ENCODE results near the gene STK11. TPM values are rescaled to one million over a fixed set of nuclear protein-coding genes. Genes with fewer than 3 reads are reported as not detected.

The STK11 gene
- total and polyA plus RNA-seq, 12 donors: 37.8 to 148 (median 93.7) TPM

DNA sequence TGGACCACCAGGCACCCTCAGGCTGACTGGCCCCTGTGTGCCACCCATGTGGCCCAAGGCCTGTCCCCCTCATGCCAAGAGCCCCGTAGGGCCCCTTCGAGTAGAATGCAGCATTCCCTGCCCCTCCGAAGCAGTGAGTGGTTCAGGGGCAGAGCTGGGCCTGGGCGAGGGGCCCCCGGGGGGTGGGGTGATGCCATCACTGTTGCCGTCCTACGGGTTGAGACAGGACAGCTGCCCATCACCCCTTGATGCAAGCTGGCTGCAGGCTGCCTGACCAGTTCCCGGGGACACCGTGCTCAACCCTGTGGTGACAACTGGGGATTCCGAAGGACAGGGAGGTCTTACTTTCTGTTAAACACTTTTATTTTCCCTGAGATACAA, 36.2 kb upstream of the STK11 start:
- peak in 3 of 7 donors; percentile 46 to 58 (median 51) for DNase-seq
- TF ChIP-seq, protein P1, sequence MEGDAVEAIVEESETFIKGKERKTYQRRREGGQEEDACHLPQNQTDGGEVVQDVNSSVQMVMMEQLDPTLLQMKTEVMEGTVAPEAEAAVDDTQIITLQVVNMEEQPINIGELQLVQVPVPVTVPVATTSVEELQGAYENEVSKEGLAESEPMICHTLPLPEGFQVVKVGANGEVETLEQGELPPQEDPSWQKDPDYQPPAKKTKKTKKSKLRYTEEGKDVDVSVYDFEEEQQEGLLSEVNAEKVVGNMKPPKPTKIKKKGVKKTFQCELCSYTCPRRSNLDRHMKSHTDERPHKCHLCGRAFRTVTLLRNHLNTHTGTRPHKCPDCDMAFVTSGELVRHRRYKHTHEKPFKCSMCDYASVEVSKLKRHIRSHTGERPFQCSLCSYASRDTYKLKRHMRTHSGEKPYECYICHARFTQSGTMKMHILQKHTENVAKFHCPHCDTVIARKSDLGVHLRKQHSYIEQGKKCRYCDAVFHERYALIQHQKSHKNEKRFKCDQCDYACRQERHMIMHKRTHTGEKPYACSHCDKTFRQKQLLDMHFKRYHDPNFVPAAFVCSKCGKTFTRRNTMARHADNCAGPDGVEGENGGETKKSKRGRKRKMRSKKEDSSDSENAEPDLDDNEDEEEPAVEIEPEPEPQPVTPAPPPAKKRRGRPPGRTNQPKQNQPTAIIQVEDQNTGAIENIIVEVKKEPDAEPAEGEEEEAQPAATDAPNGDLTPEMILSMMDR (IDR thresholded peaks at IDR 0.05): no peak
- no peak for TF ChIP-seq POLR2A (IDR thresholded peaks at IDR 0.05)
- Histone ChIP-seq H3K4me3 (peak overlapping the region in 2 of 4 donors; percentile 26 to 63), H3K36me3 (replicated peaks in 1 of 2) (no peaks in the 10 kb centered on the region), H3K4me1 (replicated peaks in 1 of 2) (peaks cover 64 to 65% of the 10 kb centered on the region in 2 donors), H3K27me3 (no peaks in the 10 kb centered on the region), H3K27ac (peak overlapping the region; percentile 97 to 100 (median 99)), H3K9me3 (replicated peaks in 1 of 3) (no peaks in the 10 kb centered on the region)
- WGBS, 4 donors: 17 to 39% (median 36%) methylated on average over 2 to 10 of the region's 10 CpGs; no CpG with 5 or more reads in 1 of the 4 donors
- intact Hi-C loops (cut with DNase I): no loop called here

- WGBS, 4 donors: 45 to 65% (median 54%) methylated on average over 19 to 52 of the region's 52 CpGs
- DNase-seq: peak; percentile 85 to 95 (median 93)
- H3K4me1 ChIP-seq (replicated peaks in 1 of 2): peaks cover 61% of the 10 kb centered on the region in 2 donors
- intact Hi-C loops (cut with DNase I): loop anchor here in 1 of 2 donors (5.0 kb wide), 1 partner anchor 43 kb away; no protein-coding TSS in a partner anchor
- TF ChIP-seq, protein P1 (IDR thresholded peaks at IDR 0.05): no peak
- peak; percentile 67 to 87 for TF ChIP-seq POLR2A (IDR thresholded peaks at IDR 0.05)
- H3K27me3 ChIP-seq: no peaks in the 10 kb centered on the region
- H3K4me3 ChIP-seq: peak overlapping the region in 1 of 4 donors; percentile 63
- no peaks in the 10 kb centered on the region for H3K9me3 ChIP-seq (replicated peaks in 1 of 3)
- H3K27ac ChIP-seq: peak overlapping the region; percentile 97 to 100 (median 99)
- no peaks in the 10 kb centered on the region for H3K36me3 ChIP-seq (replicated peaks in 1 of 2)
Measured at GRCh38 chr19:1169921-1170885, 35.4 kb upstream of the STK11 start.

DNA sequence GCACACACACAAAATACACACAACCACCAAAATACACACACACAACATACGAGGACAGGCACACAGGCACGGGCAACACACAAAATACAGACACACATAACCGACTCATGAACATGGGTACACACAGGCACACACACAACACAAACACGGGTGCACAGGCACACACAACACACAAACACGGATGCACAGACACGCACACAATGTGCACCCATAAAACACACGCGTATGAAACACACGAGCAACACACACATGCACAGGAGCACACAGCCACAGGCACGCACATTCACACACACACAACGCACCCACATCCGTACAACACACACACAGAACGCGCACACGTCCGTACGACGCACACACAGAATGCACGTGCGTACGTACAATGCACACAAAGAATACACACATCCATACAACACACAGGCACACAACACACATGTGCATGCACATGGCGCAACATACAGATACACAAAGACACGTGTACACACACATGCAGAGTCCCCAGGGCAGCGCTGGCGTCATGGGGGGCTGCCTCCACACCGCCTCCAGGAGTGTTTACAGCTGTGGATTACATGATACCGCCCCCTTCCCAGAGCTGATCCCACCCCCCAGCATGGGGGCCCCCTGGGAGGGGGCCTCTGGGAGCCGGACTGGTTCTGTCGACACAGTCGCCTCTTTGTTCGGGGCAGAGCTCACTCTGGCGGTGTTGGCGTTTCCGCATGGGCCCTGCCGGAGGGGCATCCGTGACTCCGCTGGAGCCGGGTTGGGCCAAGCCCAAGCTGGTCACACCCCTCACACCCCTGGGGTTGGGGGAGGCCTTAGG, 34.4 kb upstream of the STK11 start:
- no peaks in the 10 kb centered on the region for H3K27me3 ChIP-seq
- H3K9me3 ChIP-seq (replicated peaks in 1 of 3): no peaks in the 10 kb centered on the region
- WGBS, 4 donors: 80 to 87% (median 81%) methylated on average over 26 to 38 of the region's 38 CpGs
- peak in 3 of 7 donors; percentile 31 to 47 (median 42) for DNase-seq
- intact Hi-C loops (cut with DNase I): loop anchor here in 1 of 2 donors (5.0 kb wide), 1 partner anchor 44 kb away; no protein-coding TSS in a partner anchor
- TF ChIP-seq POLR2A (IDR thresholded peaks at IDR 0.05): no peak
- TF ChIP-seq, protein P1 (IDR thresholded peaks at IDR 0.05): no peak
- H3K4me1 ChIP-seq (replicated peaks in 1 of 2): peaks cover 59% of the 10 kb centered on the region in 2 donors
- H3K36me3 ChIP-seq (replicated peaks in 1 of 2): no peaks in the 10 kb centered on the region
- H3K4me3 ChIP-seq: peak overlapping the region in 1 of 4 donors; percentile 99
- H3K27ac ChIP-seq: peak overlapping the region; percentile 97 to 100 (median 99)
